A549 (cell line): Measurements from ENCODE around the gene MTG2.

Experiments used
- CHD2 ChIP-seq: fragments of 150-350 bp; IDR thresholded peaks from 2 replicates; pipeline ENCODE4 v1.6.1; 2014; ENCODE audit warnings: low read length; ENCODE audit not compliant: partially characterized antibody
- EP300 ChIP-seq, 2 experiments: fragments of >200 bp; sonication (Bioruptor Twin); formaldehyde crosslinking; IDR thresholded peaks; 2 replicates in 1 of 2; 3 replicates in 1 of 2; pipeline ENCODE4 v1.6.1; 2016 to 2017
- HOXA7 ChIP-seq: fragments of 250-450 bp; sonication (Bioruptor Pico); IDR thresholded peaks from 2 replicates; pipeline ENCODE4 v1.5.0; 2020; ENCODE audit warnings: mild to moderate bottlenecking, moderate library complexity
- JUNB ChIP-seq: fragments of >200 bp; sonication (Bioruptor Twin); formaldehyde crosslinking; IDR thresholded peaks from 2 replicates; pipeline ENCODE4 v1.6.1; 2016
- KDM1A ChIP-seq: fragments of 200-600 bp; sonication (generic); IDR thresholded peaks from 2 replicates; pipeline ENCODE4 v1.6.1; 2016; ENCODE audit warnings: low read depth, mild to moderate bottlenecking
- POLR2A ChIP-seq: IDR thresholded peaks from 2 replicates; pipeline ENCODE4 v1.6.1; 2012; ENCODE audit warnings: mild to moderate bottlenecking, low read length
- RAD21 ChIP-seq, 2 experiments: fragments of >200 bp in 1 of 2; sonication (Bioruptor Twin) in 1 of 2; formaldehyde crosslinking in 1 of 2; IDR thresholded peaks in 1 of 2; conservative IDR thresholded peaks in 1 of 2; 2 replicates in 1 of 2; 3 replicates in 1 of 2; pipeline ENCODE4 v1.6.1; 2012 to 2018; ENCODE audit warnings: inconsistent platforms in 1 of 2
- RFX5 ChIP-seq: fragments of 450-650 bp; IDR thresholded peaks from 2 replicates; pipeline ENCODE4 v1.7.1; 2014; ENCODE audit warnings: antibody characterized with exemption, mild to moderate bottlenecking, moderate library complexity
- SREBF2 ChIP-seq: fragments of 450-650 bp; IDR thresholded peaks from 2 replicates; pipeline ENCODE4 v1.6.1; 2014; ENCODE audit warnings: mild to moderate bottlenecking, moderate library complexity
- TP53 ChIP-seq: fragments of 250-450 bp; sonication (Bioruptor Pico); IDR thresholded peaks from 2 replicates; pipeline ENCODE4 v1.5.0; 2021; ENCODE audit warnings: mild to moderate bottlenecking, moderate library complexity
- ZFP36 ChIP-seq: fragments of 450-650 bp; IDR thresholded peaks from 2 replicates; pipeline ENCODE4 v1.6.1; 2014; ENCODE audit warnings: borderline replicate concordance; ENCODE audit not compliant: partially characterized antibody
- TF ChIP-seq, protein P1 (sequence below): fragments of >200 bp; sonication (Bioruptor Twin); formaldehyde crosslinking; IDR thresholded peaks from 3 replicates; pipeline ENCODE4 v1.5.1; 2016
- TF ChIP-seq, protein P2 (sequence below): IDR thresholded peaks from 2 replicates; pipeline ENCODE4 v1.6.1; 2012
- TF ChIP-seq, protein P3 (sequence below): IDR thresholded peaks from 2 replicates; pipeline ENCODE4 v1.6.1; 2012

DNA sequence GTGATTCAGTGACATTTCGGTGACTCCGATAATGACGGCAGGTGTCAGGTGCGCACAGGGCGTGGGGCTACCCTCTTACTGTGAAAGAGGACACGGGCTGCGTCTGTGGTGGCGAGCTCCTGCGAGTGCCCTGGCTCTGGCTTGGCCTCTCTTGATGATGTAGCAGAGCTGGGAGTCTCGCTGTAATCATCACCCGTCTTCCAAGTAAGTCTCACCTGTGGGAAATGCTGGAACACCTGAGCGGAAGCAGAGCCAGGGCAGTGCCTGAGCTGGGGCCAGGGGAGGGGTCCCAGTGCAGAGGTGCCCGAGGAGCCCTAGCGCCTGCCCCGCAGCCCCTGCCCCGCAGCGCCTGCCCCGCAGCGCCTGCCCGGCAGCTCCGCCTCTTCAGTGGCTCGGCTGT lies 60.3 kb downstream of the MTG2 start:
- TF ChIP-seq, protein P1, sequence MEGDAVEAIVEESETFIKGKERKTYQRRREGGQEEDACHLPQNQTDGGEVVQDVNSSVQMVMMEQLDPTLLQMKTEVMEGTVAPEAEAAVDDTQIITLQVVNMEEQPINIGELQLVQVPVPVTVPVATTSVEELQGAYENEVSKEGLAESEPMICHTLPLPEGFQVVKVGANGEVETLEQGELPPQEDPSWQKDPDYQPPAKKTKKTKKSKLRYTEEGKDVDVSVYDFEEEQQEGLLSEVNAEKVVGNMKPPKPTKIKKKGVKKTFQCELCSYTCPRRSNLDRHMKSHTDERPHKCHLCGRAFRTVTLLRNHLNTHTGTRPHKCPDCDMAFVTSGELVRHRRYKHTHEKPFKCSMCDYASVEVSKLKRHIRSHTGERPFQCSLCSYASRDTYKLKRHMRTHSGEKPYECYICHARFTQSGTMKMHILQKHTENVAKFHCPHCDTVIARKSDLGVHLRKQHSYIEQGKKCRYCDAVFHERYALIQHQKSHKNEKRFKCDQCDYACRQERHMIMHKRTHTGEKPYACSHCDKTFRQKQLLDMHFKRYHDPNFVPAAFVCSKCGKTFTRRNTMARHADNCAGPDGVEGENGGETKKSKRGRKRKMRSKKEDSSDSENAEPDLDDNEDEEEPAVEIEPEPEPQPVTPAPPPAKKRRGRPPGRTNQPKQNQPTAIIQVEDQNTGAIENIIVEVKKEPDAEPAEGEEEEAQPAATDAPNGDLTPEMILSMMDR: no peak
- TF ChIP-seq, protein P2, sequence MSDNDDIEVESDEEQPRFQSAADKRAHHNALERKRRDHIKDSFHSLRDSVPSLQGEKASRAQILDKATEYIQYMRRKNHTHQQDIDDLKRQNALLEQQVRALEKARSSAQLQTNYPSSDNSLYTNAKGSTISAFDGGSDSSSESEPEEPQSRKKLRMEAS: no peak
- TF ChIP-seq ZFP36 (no peak), POLR2A (no peak), CHD2 (no peak), KDM1A (no peak), HOXA7 (CRISPR knock-in tag) (no peak), JUNB (no peak), TP53 (no peak), RFX5 (no peak), RAD21 (conservative IDR thresholded peaks at IDR 0.05 in 1 of 2, IDR thresholded peaks at IDR 0.05 in 1 of 2) (no peak), SREBF2 (no peak), EP300 (IDR thresholded peaks at IDR 0.05) (no peak)
- TF ChIP-seq, protein P3, sequence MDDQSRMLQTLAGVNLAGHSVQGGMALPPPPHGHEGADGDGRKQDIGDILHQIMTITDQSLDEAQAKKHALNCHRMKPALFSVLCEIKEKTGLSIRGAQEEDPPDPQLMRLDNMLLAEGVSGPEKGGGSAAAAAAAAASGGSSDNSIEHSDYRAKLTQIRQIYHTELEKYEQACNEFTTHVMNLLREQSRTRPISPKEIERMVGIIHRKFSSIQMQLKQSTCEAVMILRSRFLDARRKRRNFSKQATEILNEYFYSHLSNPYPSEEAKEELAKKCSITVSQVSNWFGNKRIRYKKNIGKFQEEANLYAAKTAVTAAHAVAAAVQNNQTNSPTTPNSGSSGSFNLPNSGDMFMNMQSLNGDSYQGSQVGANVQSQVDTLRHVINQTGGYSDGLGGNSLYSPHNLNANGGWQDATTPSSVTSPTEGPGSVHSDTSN: no peak
